AG04449 (cell line): ENCODE measurements around the gene NDUFB2.

ENCODE experiments used
- CTCF ChIA-PET: fragments of 350-600 bp; formaldehyde crosslinking; extraction: SDS; loops from one replicate; lab custom pipeline; 2021; ENCODE audit warnings: antibody characterized with exemption; lab: Yijun Ruan, JAX
- POLR2A ChIA-PET: fragments of 400-600, 350-600 bp; formaldehyde crosslinking; extraction: SDS; loops from one replicate; lab custom pipeline; 2020; ENCODE audit warnings: antibody characterized with exemption, inconsistent platforms; lab: Yijun Ruan, JAX
- DNase-seq: peaks from one replicate; pipeline ENCODE4 v3.0.0-alpha.2; 2010; ENCODE audit warnings: low read depth, low spot score
- H3K4me3 ChIP-seq: 2 replicates; pipeline ENCODE4 v1.5.1; 2011; ENCODE audit warnings: low read depth, mild to moderate bottlenecking, control low read depth, low read length
- TF ChIP-seq, protein P1 (sequence below): IDR thresholded peaks from one replicate; pipeline ENCODE4 v1.5.1; 2011; ENCODE audit warnings: mild to moderate bottlenecking, moderate library complexity, low read length, control low read depth, inconsistent platforms; ENCODE audit not compliant: insufficient read depth; ENCODE audit errors: missing control alignments

The NDUFB2 gene

DNA sequence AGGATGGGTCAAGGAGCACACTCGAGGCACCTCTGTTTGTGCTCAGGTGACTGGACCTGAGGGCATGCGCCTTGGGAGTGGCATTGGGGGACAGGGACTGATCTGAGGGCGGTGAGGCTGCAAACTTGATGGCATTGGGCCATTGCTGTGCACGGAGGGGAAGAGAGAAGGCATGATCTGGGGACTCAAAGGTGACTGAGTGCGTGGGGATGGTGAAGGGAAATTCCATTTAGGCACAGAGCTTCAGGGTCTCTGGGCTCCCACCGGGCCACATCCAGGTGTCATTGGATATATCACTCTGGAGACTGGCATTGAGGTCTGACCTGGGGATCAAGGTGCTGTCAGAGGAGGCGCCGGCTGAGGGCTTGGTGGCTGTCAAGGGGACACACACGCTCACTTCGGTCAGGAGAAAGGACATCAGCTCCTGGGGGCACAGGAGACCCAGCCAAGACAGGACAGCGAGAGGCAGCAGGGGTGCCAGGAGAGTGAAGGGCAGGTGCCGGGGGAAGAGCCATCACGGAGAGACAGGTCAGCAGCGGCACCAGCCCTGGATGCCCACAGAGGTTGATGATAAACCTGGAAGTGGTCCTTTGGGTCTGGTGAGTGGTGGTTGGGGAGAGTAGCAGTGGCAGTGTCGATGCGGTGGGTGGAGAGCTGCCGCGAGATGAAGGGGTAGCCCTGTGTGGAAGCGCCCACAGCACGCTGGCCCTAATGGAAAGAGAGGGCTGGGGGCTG lies 18.3 kb upstream of the NDUFB2 start:
- ChIA-PET CTCF (interaction anchor here (1.9 to 2.4 kb wide), 2 partner anchors 333 to 855 kb away, joined by 7 to 13 read pairs; no protein-coding TSS in a partner anchor), POLR2A (no interaction called here)
- TF ChIP-seq, protein P1, sequence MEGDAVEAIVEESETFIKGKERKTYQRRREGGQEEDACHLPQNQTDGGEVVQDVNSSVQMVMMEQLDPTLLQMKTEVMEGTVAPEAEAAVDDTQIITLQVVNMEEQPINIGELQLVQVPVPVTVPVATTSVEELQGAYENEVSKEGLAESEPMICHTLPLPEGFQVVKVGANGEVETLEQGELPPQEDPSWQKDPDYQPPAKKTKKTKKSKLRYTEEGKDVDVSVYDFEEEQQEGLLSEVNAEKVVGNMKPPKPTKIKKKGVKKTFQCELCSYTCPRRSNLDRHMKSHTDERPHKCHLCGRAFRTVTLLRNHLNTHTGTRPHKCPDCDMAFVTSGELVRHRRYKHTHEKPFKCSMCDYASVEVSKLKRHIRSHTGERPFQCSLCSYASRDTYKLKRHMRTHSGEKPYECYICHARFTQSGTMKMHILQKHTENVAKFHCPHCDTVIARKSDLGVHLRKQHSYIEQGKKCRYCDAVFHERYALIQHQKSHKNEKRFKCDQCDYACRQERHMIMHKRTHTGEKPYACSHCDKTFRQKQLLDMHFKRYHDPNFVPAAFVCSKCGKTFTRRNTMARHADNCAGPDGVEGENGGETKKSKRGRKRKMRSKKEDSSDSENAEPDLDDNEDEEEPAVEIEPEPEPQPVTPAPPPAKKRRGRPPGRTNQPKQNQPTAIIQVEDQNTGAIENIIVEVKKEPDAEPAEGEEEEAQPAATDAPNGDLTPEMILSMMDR, result no peak
- no peak for DNase-seq
- H3K4me3 ChIP-seq, result no peak overlapping the region

DNA sequence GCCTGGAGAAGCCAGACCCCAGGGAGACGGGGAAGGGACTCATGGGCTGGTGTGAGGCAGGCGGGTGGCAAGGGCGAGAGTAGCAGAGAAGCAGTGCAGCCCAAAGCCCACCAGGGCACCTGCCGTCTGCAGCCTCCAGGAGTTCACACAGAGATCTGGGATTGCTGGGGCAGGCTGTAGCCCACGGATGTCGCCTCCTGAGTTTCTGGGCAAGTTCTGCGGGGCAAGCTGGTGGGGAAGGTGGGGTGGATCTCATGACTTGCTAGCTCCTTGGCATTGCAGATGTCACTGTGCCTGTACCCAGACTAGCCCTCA lies 17.7 kb upstream of the NDUFB2 start:
- POLR2A ChIA-PET, result no interaction called here

DNA sequence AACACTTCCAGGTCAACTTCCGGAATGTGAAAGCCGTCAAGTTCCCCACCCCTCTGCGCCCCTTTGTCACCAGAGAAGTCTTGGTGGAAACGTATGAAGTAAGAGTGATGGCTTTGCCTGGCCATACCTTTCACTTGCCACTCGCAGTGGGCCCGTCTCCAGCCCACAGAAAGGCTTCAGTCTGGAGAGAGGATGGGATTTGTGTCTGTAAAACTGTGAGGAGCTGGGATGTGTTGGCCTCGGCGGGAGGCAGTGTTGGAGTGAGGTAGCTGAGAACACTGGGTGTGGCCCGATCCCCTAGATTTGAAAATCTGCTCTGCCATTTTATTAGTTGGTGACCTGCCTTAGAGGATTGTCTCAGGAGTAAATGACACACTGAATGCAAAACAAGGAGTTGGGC lies 17.3 kb upstream of the NDUFB2 start:
- POLR2A ChIA-PET, result no interaction called here
- TF ChIP-seq, protein P1, result no peak
- no peak for DNase-seq
- no peak overlapping the region for H3K4me3 ChIP-seq
- CTCF ChIA-PET, result interaction anchor here (1.9 kb wide), 1 partner anchor 332 kb away, joined by 7 read pairs; no protein-coding TSS in a partner anchor

More for the DNA sequence above, 17.7 kb upstream of the NDUFB2 start:
- no peak overlapping the region for H3K4me3 ChIP-seq
- TF ChIP-seq, protein P1, result no peak
- DNase-seq, result no peak
- CTCF ChIA-PET, result interaction anchor here (1.9 kb wide), 1 partner anchor 332 kb away, joined by 7 read pairs; no protein-coding TSS in a partner anchor

DNA sequence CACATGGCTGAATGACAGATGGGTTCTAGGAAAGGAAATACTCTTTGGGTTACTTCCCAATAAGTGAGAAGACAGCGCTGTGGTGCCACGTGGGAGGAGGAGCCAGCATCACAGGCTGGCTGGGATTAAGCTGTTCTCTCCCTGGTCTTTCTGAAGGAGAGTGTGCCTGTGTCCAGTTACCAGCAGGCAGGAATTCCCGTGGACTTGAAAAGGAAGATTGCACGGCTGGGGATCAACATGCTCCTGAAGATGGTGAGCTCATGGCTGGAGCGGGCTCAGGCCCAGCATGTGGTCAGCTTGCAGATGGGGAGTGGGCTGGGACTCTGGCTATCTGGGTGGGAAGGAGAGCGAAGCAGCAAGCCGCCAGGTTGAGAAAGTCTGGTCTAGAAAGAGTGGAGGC lies 15.6 kb upstream of the NDUFB2 start:
- POLR2A ChIA-PET, result interaction anchor here (0.6 to 1.0 kb wide), 2 partner anchors 15 to 22 kb away, joined by 3 to 4 read pairs; no protein-coding TSS in a partner anchor
- DNase-seq, result no peak
- H3K4me3 ChIP-seq, result no peak overlapping the region
- CTCF ChIA-PET, result interaction anchor here (1.0 to 1.1 kb wide), 2 partner anchors 105 to 333 kb away, joined by 3 read pairs; no protein-coding TSS in a partner anchor
- TF ChIP-seq, protein P1, result no peak

DNA sequence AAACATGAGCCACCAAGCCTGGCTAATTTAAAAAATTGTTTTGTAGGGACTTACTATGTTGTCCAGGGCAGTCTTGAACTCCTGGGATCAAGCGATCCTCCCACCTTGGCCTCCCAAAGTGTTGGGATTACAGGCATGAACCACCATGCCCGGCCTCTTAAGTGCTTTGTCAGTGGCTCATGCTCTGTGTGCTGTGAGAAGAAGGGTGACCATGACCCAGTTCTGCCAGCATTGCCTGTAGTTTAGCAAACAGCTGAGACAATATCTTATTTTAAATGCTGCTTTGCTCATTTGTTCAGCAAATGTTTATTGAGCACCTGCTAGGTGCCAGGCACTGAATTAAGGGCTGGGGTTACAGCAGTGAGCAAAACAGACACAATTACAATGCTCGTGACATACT lies 14.7 kb upstream of the NDUFB2 start:
- ChIA-PET POLR2A (no interaction called here), CTCF (interaction anchor here (1.0 kb wide), 1 partner anchor 8 kb away, joined by 3 read pairs; no protein-coding TSS in a partner anchor)
- DNase-seq, result no peak
- no peak overlapping the region for H3K4me3 ChIP-seq
- TF ChIP-seq, protein P1, result no peak

DNA sequence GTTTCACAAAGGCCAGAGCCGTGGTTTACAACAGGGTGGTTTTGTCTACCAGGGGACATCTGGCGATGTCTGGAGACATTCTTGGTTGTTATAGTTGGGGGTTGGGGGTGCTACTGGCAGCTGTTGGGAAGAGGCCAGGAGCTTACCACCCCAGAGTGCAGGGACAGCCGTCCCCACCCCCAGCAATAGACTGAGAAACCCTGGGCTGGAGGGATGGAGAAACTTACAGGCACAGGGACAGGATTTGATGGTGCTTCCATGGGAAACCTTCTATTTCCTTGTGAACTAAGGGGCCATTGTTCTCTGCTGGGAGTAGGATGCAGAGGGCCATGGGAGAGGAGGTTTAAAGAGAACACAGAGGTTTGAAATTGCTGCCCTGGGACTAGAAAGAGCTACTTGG lies 12.9 kb upstream of the NDUFB2 start:
- no peak for DNase-seq
- ChIA-PET POLR2A (no interaction called here), CTCF (interaction anchor here (4.8 kb wide), 1 partner anchor 8 kb away, joined by 35 read pairs; no protein-coding TSS in a partner anchor)
- no peak overlapping the region for H3K4me3 ChIP-seq
- TF ChIP-seq, protein P1, result no peak
